ENCODE data around the gene RBM27. TPM values are rescaled to one million over a fixed set of nuclear protein-coding genes. Genes with fewer than 3 reads are reported as not detected.

The RBM27 gene
- polyA plus RNA-seq, 1 donor, result 17.8 TPM

DNA sequence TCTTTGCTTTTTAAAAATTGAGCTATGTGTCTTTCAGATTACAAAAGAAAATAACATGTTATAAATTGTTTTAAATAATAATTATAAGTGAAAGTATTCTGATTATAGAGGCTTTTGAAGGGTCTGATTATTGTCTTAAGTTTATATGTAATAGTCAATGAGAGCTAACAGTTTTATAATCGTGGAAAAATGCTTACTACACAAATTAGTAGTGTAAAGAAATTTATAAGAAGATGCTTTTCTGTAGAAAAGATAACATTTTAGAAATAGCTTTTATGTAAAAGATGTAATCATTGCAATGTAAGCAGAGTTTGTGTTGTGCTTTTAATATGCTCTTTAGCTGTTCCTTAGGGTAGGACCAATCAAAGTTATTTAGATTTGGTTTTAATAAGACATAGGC, 18.6 kb downstream of the RBM27 start:
- 100% methylated on average over 1 of the region's 1 CpG for WGBS (ENCODE audit: insufficient coverage, low lambda C conversion rate)
- no peak for DNase-seq
- H3K27ac ChIP-seq (ENCODE audit: low read length), result no peak overlapping the region
- H3K4me1 ChIP-seq (ENCODE audit: control insufficient read depth, insufficient read depth, low read length), result no peaks in the 10 kb centered on the region
- H3K27me3 ChIP-seq (ENCODE audit: control insufficient read depth, insufficient read depth, low read length), result no peaks in the 10 kb centered on the region
- H3K36me3 ChIP-seq (ENCODE audit: control insufficient read depth, insufficient read depth, low read length), result peaks cover 27% of the 10 kb centered on the region
- H3K9me3 ChIP-seq (ENCODE audit: control insufficient read depth, low read depth, low read length), result no peaks in the 10 kb centered on the region
- H3K4me3 ChIP-seq (ENCODE audit: low read length), result no peak overlapping the region

GRCh38 chr5:146223179-146223578, 19.8 kb downstream of the RBM27 start:
- no peak overlapping the region for H3K27ac ChIP-seq (ENCODE audit: low read length)
- H3K27me3 ChIP-seq (ENCODE audit: control insufficient read depth, insufficient read depth, low read length), result no peaks in the 10 kb centered on the region
- DNase-seq, result no peak
- H3K36me3 ChIP-seq (ENCODE audit: control insufficient read depth, insufficient read depth, low read length), result peaks cover 24% of the 10 kb centered on the region
- H3K4me3 ChIP-seq (ENCODE audit: low read length), result no peak overlapping the region
- no peaks in the 10 kb centered on the region for H3K4me1 ChIP-seq (ENCODE audit: control insufficient read depth, insufficient read depth, low read length)
- H3K9me3 ChIP-seq (ENCODE audit: control insufficient read depth, low read depth, low read length), result no peaks in the 10 kb centered on the region
- WGBS (ENCODE audit: insufficient coverage, low lambda C conversion rate), result 100% methylated on average over 1 of the region's 1 CpG

GRCh38 chr5:146229222-146229621, 25.8 kb downstream of the RBM27 start:
- Histone ChIP-seq H3K4me3 (ENCODE audit: low read length) (no peak overlapping the region), H3K9me3 (ENCODE audit: control insufficient read depth, low read depth, low read length) (peaks cover 3% of the 10 kb centered on the region), H3K4me1 (ENCODE audit: control insufficient read depth, insufficient read depth, low read length) (no peaks in the 10 kb centered on the region), H3K27me3 (ENCODE audit: control insufficient read depth, insufficient read depth, low read length) (no peaks in the 10 kb centered on the region), H3K36me3 (ENCODE audit: control insufficient read depth, insufficient read depth, low read length) (peaks cover 50% of the 10 kb centered on the region), H3K27ac (ENCODE audit: low read length) (no peak overlapping the region)
- DNase-seq, result no peak

DNA sequence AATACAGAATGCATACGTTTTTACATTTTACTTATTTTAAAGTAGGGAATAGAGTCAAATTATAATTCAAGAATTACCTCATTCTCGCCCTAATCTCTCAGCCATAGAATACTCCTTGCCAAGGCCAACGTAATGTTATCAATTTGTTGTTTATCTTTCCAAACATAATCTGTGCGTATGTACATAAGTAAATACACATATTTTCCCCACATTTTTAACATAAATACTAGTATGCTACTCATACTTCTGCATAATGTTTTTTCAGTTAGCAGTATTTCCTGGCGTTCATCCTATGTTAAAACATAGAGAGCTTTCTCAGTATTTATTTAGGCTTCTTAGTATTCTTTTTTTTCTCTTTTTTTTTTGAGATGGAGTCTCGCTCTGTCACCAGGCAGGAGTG, 28.8 kb downstream of the RBM27 start:
- H3K9me3 ChIP-seq (ENCODE audit: control insufficient read depth, low read depth, low read length), result peaks cover 3% of the 10 kb centered on the region
- H3K4me1 ChIP-seq (ENCODE audit: control insufficient read depth, insufficient read depth, low read length), result no peaks in the 10 kb centered on the region
- no peak for DNase-seq
- peaks cover 53% of the 10 kb centered on the region for H3K36me3 ChIP-seq (ENCODE audit: control insufficient read depth, insufficient read depth, low read length)
- H3K27me3 ChIP-seq (ENCODE audit: control insufficient read depth, insufficient read depth, low read length), result no peaks in the 10 kb centered on the region
- 84% methylated on average over 3 of the region's 6 CpGs for WGBS (ENCODE audit: insufficient coverage, low lambda C conversion rate)
- H3K27ac ChIP-seq (ENCODE audit: low read length), result no peak overlapping the region
- H3K4me3 ChIP-seq (ENCODE audit: low read length), result no peak overlapping the region

GRCh38 chr5:146233441-146233840, 30.0 kb downstream of the RBM27 start:
- Histone ChIP-seq H3K4me1 (ENCODE audit: control insufficient read depth, insufficient read depth, low read length) (no peaks in the 10 kb centered on the region), H3K27me3 (ENCODE audit: control insufficient read depth, insufficient read depth, low read length) (no peaks in the 10 kb centered on the region), H3K9me3 (ENCODE audit: control insufficient read depth, low read depth, low read length) (peaks cover 3% of the 10 kb centered on the region), H3K36me3 (ENCODE audit: control insufficient read depth, insufficient read depth, low read length) (peaks cover 58% of the 10 kb centered on the region), H3K4me3 (ENCODE audit: low read length) (no peak overlapping the region), H3K27ac (ENCODE audit: low read length) (no peak overlapping the region)
- DNase-seq, result no peak
- 100% methylated on average over 1 of the region's 5 CpGs for WGBS (ENCODE audit: insufficient coverage, low lambda C conversion rate)

- WGBS (ENCODE audit: insufficient coverage, low lambda C conversion rate), result no CpG with 5 or more reads among the region's 1 CpG
- no peak overlapping the region for H3K27ac ChIP-seq (ENCODE audit: low read length)
- H3K4me1 ChIP-seq (ENCODE audit: control insufficient read depth, insufficient read depth, low read length), result no peaks in the 10 kb centered on the region
- H3K36me3 ChIP-seq (ENCODE audit: control insufficient read depth, insufficient read depth, low read length), result peaks cover 35% of the 10 kb centered on the region
- H3K27me3 ChIP-seq (ENCODE audit: control insufficient read depth, insufficient read depth, low read length), result no peaks in the 10 kb centered on the region
- H3K9me3 ChIP-seq (ENCODE audit: control insufficient read depth, low read depth, low read length), result no peaks in the 10 kb centered on the region
- DNase-seq, result no peak
- no peak overlapping the region for H3K4me3 ChIP-seq (ENCODE audit: low read length)
Measured at GRCh38 chr5:146238973-146239372, 35.6 kb downstream of the RBM27 start.

- no peak for DNase-seq
- Histone ChIP-seq H3K27ac (ENCODE audit: low read length) (no peak overlapping the region), H3K4me1 (ENCODE audit: control insufficient read depth, insufficient read depth, low read length) (no peaks in the 10 kb centered on the region), H3K9me3 (ENCODE audit: control insufficient read depth, low read depth, low read length) (no peaks in the 10 kb centered on the region), H3K4me3 (ENCODE audit: low read length) (no peak overlapping the region), H3K36me3 (ENCODE audit: control insufficient read depth, insufficient read depth, low read length) (peaks cover 36% of the 10 kb centered on the region), H3K27me3 (ENCODE audit: control insufficient read depth, insufficient read depth, low read length) (no peaks in the 10 kb centered on the region)
- WGBS (ENCODE audit: insufficient coverage, low lambda C conversion rate), result 80% methylated on average over 1 of the region's 2 CpGs
Measured at GRCh38 chr5:146240951-146241350, 37.5 kb downstream of the RBM27 start.

GRCh38 chr5:146243247-146243646, 39.8 kb downstream of the RBM27 start:
- DNase-seq, result no peak
- no peaks in the 10 kb centered on the region for H3K27me3 ChIP-seq (ENCODE audit: control insufficient read depth, insufficient read depth, low read length)
- no peaks in the 10 kb centered on the region for H3K9me3 ChIP-seq (ENCODE audit: control insufficient read depth, low read depth, low read length)
- 100% methylated on average over 3 of the region's 3 CpGs for WGBS (ENCODE audit: insufficient coverage, low lambda C conversion rate)
- H3K4me1 ChIP-seq (ENCODE audit: control insufficient read depth, insufficient read depth, low read length), result no peaks in the 10 kb centered on the region
- peaks cover 27% of the 10 kb centered on the region for H3K36me3 ChIP-seq (ENCODE audit: control insufficient read depth, insufficient read depth, low read length)
- H3K4me3 ChIP-seq (ENCODE audit: low read length), result no peak overlapping the region
- H3K27ac ChIP-seq (ENCODE audit: low read length), result no peak overlapping the region

GRCh38 chr5:146248561-146248960, 45.2 kb downstream of the RBM27 start:
- H3K36me3 ChIP-seq (ENCODE audit: control insufficient read depth, insufficient read depth, low read length), result peaks cover 34% of the 10 kb centered on the region
- no peak for DNase-seq

DNA sequence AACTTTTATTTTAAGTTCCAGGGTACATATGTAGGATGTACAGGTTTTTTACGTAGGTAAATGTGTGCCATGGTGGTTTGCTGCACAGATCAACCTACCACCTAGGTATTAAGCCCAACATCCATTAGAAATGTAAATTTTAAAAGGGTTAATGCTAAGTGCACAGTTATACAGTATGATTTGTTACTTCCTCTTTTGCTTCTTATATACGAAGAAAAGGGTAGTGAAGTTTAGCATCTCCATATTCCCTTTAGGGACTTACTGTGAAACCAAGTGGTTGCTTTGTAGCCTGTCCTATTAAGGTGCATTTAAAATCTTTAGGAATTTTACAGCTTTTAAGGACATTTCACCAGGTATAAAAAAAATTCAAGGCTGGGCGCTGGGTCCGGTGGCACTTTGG, 46.4 kb downstream of the RBM27 start:
- Histone ChIP-seq H3K36me3 (ENCODE audit: control insufficient read depth, insufficient read depth, low read length) (peaks cover 34% of the 10 kb centered on the region), H3K9me3 (ENCODE audit: control insufficient read depth, low read depth, low read length) (no peaks in the 10 kb centered on the region)
- 100% methylated on average over 1 of the region's 4 CpGs for WGBS (ENCODE audit: insufficient coverage, low lambda C conversion rate)

More at GRCh38 chr5:146248561-146248960, 45.2 kb downstream of the RBM27 start:
- Histone ChIP-seq H3K4me1 (ENCODE audit: control insufficient read depth, insufficient read depth, low read length) (no peaks in the 10 kb centered on the region), H3K27ac (ENCODE audit: low read length) (no peak overlapping the region), H3K4me3 (ENCODE audit: low read length) (no peak overlapping the region), H3K9me3 (ENCODE audit: control insufficient read depth, low read depth, low read length) (no peaks in the 10 kb centered on the region), H3K27me3 (ENCODE audit: control insufficient read depth, insufficient read depth, low read length) (no peaks in the 10 kb centered on the region)
- no CpG with 5 or more reads among the region's 5 CpGs for WGBS (ENCODE audit: insufficient coverage, low lambda C conversion rate)

More for the DNA sequence above, 46.4 kb downstream of the RBM27 start:
- Histone ChIP-seq H3K4me1 (ENCODE audit: control insufficient read depth, insufficient read depth, low read length) (no peaks in the 10 kb centered on the region), H3K4me3 (ENCODE audit: low read length) (no peak overlapping the region), H3K27ac (ENCODE audit: low read length) (no peak overlapping the region), H3K27me3 (ENCODE audit: control insufficient read depth, insufficient read depth, low read length) (no peaks in the 10 kb centered on the region)
- DNase-seq, result no peak
